Measurements from ENCODE around the gene SND1.

The SND1 gene

DNA sequence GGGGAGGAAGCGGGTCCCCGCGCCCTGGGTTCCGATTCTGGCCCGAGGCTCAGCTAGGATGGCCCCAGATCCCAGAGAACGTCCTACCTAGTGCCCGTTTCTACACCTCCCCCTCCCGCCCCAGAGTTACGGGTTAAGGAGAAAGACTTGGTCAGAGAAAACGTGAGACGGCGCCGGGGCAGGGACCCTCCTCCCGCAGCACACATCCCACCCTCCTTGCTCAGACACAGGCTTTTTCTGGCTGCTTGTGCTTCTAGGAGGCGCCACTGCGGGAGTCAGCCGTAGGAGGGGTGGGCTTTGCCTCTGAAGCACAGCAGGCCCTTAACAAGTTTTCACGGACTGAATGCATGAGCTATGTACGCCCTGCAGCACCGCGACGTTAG lies 484.2 kb downstream of the SND1 start:
- in situ Hi-C loops (cut with MboI; ENCODE audit: low sequenced_read_pairs, unreplicated experiment): no loop called here
- DNase-seq (ENCODE audit: low spot score): no peak
- TF ChIP-seq, protein P1, sequence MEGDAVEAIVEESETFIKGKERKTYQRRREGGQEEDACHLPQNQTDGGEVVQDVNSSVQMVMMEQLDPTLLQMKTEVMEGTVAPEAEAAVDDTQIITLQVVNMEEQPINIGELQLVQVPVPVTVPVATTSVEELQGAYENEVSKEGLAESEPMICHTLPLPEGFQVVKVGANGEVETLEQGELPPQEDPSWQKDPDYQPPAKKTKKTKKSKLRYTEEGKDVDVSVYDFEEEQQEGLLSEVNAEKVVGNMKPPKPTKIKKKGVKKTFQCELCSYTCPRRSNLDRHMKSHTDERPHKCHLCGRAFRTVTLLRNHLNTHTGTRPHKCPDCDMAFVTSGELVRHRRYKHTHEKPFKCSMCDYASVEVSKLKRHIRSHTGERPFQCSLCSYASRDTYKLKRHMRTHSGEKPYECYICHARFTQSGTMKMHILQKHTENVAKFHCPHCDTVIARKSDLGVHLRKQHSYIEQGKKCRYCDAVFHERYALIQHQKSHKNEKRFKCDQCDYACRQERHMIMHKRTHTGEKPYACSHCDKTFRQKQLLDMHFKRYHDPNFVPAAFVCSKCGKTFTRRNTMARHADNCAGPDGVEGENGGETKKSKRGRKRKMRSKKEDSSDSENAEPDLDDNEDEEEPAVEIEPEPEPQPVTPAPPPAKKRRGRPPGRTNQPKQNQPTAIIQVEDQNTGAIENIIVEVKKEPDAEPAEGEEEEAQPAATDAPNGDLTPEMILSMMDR (IDR thresholded peaks at IDR 0.05; ENCODE audit: borderline replicate concordance, control extremely low read depth, extremely low read depth, insufficient read depth, missing control alignments): no peak

DNA sequence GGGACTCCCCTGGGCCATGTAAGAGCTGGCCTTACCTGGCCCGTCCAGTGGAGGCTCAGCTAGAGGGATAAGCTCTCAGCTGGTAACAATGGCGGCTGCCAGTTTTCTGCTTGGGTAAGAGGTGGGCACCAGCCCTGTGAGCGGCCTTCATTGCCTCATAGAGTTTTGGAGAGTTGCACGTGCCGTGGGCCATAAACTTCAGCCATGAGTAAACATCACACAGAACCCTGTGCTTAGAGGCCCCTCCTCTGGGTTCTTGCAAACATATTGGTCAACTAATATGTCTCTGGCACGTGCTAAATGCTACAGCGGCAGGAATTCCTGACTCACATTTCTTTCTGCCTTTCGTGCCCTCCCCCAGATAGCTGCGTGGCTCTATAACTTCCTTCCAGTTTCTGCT lies 485.2 kb downstream of the SND1 start:
- no peak for DNase-seq (ENCODE audit: low spot score)
- TF ChIP-seq, protein P1 (IDR thresholded peaks at IDR 0.05; ENCODE audit: borderline replicate concordance, control extremely low read depth, extremely low read depth, insufficient read depth, missing control alignments): no peak
- in situ Hi-C loops (cut with MboI; ENCODE audit: low sequenced_read_pairs, unreplicated experiment): no loop called here

DNA sequence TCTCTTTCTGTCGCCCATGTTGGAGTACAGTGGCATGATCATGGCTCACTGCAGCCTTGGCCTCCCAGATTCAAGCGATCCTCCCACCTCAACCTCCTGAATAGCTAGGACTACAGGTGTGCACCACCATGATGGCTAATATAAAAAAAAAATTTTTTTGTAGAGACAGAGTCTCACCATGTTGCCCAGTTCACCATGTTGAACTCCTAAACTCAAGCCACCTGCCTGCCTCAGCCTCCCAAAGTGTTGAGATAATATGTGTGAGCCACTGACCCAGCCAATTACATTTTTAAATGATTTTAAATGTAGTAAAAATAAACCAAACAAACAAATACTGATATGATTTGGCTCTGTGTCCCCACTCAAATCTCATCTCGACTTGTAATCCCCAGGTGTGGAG lies 487.4 kb downstream of the SND1 start:
- in situ Hi-C loops (cut with MboI; ENCODE audit: low sequenced_read_pairs, unreplicated experiment): no loop called here
- DNase-seq (ENCODE audit: low spot score): no peak
- TF ChIP-seq, protein P1 (IDR thresholded peaks at IDR 0.05; ENCODE audit: borderline replicate concordance, control extremely low read depth, extremely low read depth, insufficient read depth, missing control alignments): no peak

DNA sequence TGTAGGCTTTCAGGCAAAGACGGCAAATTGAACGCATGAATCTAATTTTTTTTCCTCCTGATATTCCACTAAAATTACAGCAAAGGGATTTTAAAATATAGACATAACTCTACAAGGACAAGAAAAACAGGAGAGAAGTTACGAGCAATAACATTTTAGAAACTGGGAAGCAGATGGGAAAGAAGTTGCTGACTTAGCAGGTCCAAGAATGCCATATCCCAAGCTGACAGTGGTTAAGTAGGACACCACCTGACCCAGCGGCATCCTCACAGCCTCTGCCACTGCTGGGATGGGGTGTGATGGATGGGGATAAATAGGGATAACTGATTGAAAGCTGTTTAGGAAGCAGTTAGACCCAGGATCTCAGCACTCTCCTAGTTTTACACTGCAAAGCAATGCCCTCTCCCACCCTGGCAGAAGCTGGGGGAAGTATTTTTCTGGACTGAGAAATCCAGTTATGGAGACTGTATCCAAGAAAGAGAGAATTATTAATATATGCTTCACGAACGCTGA lies 489.7 kb downstream of the SND1 start:
- DNase-seq (ENCODE audit: low spot score): no peak
- in situ Hi-C loops (cut with MboI; ENCODE audit: low sequenced_read_pairs, unreplicated experiment): no loop called here
- TF ChIP-seq, protein P1 (IDR thresholded peaks at IDR 0.05; ENCODE audit: borderline replicate concordance, control extremely low read depth, extremely low read depth, insufficient read depth, missing control alignments): no peak

All from GM13976 (cell line).